HG03565 (cell line): ENCODE measurements around the gene AJUBA.
"Not testable (repeated sequence)": the region's sequence is repeated elsewhere in the genome, so short reads cannot be mapped to it uniquely, and the experiment has no call there.

Source experiments
- ATAC-seq: cut with Tn5 transposase; IDR thresholded peaks from one replicate; pipeline ENCODE4 v1.9.1; 2021; ENCODE audit warnings: mild to moderate bottlenecking, moderate library complexity; ENCODE audit not compliant: unreplicated experiment

Gene AJUBA

DNA sequence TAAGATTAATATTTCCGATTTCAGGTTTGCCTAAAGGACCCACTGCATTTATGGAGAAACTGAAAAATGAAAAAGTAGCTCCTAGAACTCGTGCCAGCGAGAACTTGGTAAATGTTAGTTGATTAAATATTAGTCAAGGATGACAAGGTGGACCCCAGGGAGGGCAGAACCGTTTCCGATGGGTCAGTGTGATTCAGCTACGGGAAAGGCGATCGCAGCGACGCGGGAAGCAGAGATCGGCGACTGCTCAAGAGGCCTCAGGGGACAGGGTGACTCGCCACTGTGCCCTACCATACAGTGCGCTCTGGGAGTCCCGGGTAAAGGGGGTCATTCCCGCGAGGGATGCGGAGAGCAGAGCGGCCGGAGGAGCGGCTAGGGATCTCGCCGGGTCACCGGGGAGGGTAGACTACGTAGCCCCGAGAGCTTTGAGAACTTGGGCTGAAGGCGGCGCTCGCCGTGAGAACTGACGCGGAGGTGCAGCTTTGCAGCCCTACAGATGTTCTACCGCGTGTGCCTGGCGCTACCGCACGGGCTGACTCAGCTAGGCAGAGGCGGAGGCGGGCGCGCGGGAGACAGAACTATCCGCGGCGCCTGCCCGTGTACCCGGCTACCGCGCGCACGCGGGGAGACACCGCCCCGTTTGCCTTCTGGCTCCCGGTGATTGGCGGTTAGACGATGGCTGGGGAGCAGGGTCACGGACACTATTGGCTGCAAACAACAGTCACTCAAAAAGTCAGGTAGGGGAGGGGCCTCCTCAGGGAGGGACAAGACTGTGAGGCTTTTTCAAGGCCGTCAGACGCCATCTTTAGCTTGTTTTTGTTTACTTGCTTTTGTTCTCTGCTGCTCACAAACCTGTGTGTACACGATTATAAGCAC, 24.4 kb upstream of the AJUBA start:
- peak; percentile 91 for ATAC-seq

DNA sequence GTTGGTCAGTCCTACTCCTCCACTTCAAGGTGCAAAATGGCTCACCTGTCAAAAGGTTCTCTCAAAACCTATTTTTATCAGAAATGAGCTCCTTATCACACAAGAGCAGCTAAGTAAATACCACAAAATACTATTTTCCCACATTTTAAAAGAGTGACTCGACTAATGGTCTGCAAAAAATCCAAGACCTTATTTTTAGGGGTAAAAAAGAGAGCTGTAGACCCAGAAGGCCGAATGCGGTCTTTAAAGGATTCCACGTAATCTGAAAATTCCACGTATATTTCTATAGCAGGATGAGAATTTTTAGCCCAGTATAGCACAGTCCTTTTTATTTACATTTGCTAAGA, 23.8 kb upstream of the AJUBA start:
- ATAC-seq = no peak

DNA sequence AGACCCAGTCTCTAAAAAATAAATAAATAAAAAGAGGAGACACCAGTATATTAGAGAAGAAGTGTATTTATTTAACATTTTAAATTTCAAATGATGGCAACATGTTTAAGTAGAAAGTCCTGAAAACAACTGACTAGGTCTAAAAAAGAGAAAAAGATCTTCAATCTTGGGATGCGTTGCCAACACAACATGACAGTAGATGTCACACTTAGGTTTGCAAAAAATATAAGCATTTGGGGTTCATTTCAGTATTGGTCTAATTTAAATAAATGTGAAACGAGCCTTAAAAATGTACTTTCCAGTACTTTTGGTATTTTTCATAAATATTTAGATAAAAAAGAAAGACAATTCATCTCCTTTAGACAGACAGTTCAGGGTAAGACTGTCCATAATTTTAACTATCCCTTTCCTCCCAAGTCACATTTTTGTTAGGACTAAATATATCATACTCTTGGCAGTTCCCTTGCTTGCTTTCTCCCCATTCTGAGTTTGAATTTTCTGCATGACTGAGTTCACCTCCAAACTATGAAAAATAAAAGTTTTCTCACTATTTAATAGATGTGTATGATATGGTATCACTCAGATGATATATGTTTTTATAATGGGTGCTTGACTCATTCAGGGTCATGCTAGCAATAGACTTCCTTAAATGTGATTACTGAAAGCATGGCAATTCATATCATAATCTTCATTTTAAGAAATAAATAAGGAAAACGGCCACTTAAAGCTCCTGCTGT, 23.3 kb upstream of the AJUBA start:
- no peak for ATAC-seq

DNA sequence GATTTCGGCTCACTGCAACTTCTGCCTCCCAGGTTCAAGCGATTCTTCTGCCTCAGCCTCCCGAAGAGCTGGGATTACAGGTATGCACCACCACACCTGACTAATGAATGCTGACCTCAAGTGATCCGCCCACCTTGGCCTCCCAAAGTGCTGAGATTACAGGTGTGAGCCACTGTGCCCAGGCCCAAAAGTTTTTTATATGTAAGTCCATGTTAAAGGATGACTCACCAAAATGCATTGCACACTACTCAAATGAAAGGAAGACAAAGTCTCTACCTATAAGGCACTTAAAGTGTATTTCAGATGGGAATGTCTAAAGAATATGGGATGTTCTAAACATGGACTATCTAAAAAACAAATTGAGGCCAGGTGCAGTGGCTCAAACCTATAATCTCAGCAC, 21.9 kb upstream of the AJUBA start:
- ATAC-seq = not testable (repeated sequence)

DNA sequence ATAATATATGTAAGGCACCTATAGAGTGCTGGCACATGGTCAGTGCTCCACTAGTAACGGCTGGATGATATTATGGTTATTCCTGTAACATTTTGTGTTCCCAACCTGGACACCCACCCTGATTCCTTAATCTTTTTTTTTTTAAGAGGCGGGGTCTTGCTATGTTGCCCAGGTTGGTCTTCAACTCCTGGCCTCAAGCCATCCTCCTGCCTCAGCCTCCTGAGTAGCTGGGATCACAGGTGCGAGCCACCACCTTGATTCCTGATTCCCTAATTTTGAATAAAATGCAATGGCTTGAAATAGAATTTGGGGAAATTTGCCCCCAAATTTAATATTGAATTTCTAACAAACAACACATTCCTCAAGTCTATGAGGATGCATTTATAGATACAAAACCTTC, 20.2 kb upstream of the AJUBA start:
- ATAC-seq = no peak

DNA sequence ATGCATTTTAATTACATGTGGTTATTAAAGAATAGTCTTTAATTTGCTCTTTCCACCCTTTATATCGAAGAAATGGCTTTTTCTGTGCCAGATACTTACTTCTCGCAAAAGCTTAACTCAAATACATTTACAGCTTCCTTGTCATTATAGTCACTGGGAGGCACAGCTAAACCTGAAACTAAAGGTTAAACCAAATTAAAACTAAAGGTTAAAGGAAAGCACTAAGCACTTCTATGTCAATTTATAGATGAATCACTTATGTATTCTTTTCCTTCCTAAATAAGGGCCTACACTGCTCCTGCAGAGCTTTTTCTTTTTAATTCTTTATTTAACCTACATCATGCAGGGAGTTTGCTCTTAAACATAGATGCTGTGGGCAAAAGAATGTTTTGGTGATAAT, 18.5 kb upstream of the AJUBA start:
- ATAC-seq = no peak

DNA sequence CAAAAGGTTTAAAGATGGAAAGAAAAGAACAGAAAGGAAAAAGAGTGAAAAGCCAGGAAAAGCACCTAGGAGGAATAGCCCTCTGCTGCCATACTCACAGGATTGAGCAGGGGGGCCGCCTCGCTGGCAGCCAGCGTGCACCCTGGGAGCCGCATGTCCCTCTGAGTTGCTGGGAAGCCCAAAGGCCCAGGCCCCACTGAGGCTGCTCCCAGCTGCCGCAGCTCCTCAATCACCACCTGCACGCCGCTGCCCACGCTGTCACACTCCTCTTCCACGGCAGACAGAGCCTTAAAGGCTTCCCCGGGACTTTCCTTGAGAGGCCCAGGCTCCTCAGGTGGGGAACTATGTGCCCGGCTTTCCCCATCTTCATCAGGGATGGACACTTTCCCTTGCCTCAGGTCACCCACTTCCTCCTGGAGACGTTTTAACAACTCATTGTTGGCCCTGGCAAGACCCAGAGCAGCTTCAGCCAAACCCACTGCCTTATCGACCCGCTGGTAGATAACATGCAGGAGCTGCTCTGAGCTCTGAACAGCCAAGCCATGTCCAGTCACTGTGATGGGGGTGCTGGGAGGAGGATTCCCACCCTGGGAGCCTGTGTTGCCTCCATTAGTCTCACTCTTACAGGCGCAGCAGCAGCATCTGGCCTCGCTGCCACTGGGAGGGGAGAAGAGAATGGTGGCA, 16.1 kb upstream of the AJUBA start:
- ATAC-seq = no peak

DNA sequence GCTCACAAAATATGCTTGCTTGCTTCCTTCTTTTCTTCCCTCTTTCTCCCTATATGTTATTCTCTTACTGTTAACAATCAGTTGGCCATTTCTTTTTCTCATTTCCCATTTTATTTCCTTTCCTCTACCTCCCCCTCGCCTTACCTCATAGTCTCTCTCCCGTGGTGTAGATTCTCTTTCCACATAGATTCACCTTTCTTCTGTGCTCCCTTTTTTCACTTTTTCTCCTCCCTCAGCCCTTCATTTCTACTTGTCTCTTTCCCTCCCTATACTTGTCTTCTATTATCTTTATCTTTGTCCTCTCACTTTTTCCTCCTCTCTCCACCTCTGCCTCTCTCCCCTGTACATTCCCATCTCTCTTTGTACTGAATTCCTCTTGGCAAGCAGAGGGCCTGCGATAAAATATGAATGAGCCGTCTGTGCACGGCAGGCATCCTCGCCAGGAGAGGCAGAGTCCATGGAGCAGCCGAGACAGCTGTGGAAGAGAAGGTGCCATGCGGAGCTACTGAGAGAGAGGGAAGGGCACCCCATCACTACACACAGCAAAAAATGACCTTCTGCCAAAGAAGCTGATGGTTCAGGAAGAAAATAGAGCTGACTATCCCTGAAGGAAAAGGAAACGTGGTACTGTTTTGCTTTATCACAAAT, 15.4 kb upstream of the AJUBA start:
- no peak for ATAC-seq

DNA sequence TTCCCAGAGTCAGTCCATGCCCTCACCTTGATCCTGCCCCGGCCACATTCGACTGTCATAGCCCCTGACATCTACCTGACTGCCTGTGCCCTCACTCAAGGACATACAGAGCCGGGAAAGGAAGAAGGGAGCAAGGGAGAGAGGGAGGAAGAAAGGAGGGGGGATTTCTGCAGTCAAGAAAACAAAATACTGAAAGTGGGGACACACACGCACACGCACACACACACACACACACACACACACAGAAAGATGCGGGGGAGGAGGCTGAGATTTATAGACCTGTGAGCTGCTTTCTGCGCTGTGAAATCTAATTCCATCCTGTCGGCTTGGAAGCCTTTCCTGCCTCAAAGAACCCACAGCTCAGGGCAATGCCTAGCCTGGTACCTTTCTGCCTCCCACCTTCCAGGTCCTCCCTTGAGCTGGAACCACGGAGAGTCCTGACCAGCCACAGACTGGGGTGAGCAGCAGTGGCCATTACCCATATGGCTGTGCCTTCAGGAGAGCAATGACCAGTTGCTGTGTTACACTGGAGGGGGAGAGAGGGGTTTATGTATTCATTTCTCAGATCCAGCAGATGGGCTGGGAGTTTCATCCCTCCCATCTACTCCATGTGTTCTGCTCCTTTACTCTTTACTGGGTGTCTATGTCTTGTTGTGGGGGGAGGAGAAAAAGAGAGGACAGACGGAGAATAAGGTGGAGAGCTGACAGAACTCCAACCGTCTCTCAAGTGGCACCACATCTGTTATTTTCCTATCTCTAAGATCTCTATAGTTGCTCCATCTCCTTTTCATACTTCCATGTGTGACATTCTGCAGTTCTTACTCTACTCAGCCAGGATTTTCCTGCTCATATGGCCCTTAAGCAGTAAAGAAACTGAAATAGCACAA, 14.7 kb upstream of the AJUBA start:
- no peak for ATAC-seq

DNA sequence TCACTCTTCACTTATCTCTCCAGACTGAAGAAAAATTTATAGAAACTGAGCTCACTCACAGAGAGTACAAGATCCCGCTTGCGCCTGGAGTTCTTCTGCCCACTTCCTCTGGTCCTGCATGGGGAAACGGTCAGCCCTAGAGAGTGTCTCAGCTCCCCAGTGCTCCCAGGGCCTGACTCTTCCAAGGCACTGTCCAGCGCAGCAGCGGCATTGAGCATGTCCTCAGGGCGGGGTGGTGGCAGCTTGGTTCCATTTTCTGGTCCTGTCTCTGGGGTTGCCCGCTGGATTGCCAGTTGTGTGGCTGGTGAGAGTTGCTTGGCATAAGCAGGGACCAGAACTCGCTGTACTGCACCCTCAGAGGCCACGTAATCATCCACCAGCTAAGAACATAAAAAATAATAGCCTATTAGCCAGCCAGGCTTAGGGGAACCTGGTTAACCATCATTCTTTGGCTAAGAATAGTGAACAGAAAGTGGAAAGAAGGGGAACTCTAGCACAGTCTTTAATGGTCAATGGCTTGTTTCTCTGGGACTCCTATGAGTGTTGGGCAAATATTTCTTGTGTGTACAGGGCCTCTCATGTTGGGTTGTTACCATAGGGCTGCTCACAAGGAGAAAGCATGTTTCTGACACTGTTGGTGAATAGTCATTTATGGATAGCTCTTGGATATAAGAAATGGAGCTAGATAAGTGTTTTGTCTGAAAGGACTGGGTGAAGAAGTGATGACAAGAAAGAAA, 13.7 kb upstream of the AJUBA start:
- no peak for ATAC-seq

DNA sequence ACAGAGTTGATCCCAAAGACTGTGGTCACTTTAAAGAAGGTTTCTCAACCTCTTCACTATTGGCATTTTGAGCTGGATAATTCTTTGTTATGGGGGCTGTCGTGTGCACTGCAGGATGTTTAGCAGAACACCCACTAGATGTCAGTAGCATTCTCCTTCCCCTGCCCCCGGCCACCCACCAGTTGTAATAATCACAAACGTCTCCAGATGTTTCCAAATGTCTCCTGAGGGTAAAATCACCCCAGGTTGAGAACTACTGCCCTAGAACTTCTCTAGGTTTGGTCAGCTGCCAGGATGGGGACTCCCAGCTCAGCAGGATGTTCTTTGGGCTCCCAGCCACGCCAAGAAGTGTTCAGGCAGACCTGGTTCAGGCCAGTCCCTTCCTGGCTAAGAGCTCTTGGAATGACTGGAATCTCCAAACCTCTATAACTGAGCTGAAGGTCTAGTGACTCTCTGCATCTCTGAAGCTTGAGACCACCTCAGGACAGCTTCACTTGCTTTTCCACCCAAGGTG, 12.5 kb upstream of the AJUBA start:
- ATAC-seq = no peak

DNA sequence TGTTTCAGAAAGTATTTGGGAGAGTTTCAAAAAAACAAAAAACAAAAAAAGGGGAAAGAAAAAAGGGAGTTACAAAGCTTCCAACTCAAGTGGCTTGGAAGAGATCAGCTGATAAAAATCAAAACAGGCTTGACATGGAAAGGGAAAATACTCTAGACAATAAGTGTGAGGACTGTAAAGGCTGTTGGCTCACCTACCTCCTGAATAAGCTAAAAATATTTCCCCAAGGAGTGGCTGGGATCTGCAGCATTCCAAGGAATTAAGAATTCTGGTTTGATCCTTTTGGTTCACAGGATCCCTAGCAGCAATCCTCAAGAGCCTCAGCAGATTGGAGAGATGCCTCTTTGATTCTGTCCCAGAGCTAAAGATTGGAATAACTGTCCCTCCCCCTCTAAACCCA, 11.2 kb upstream of the AJUBA start:
- no peak for ATAC-seq

DNA sequence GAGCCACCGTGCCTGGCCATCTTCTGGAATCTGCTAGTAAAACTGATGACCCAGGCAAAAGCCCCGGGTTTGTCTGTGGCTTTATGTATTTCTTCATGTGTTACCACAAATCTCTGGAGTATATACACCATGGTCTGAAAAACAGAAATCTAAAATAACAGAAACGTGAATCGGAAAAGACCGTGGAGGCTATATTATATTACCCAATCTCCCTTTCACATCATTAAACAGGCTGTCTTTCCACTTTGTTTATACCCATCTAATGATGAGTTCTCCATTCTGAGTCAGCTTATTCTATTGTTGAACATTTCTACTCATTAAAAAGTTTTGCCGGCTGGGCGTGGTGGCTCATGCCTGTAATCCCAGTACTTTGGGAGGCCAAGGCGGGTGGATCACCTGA, 9.5 kb upstream of the AJUBA start:
- ATAC-seq = no peak

DNA sequence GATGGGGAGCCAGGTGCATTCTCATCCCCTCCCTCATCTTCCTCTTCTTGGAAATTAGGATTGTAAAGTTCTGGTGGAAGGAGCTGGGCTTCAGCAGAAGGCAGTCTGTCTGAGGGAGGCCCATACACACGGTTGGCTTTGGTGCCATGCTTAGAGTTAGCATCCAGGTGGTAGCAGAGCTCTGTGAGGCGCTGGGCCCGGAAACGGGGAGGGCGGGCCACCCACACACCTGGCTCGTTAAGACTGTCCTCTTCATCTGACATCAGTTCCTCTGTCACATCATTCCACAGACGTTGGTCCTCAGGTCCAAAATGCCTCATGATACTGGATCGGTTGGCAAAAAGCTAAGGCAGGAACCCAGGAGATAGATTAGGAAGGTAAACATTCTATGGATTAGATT, 4.9 kb upstream of the AJUBA start:
- no peak for ATAC-seq

DNA sequence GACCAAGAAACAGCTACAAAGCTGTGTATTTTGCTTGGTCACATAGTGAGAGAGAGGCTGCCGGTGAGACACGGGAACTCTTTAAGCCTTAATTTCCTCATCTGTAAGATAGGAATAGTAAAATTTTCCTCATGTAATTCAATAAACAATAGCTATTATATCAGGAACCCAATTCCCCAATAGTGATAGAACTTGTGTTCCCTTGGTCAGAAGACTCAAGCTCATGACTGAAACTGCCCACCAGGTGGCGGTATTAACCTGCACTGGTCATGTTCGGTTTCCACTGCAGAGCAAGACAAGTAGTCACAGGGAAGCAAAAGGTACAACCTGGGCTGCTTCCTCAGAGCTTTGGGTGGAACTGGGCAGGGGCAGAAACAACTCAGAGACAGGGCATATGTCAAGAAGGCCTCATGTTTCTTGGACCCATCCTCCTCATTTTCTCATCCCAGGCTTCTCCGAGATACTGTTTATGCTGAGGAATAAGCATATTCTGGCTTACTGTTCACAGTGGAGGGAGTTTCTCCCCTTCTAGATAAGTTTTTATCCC, 4.2 kb upstream of the AJUBA start:
- peak; percentile 41 for ATAC-seq

DNA sequence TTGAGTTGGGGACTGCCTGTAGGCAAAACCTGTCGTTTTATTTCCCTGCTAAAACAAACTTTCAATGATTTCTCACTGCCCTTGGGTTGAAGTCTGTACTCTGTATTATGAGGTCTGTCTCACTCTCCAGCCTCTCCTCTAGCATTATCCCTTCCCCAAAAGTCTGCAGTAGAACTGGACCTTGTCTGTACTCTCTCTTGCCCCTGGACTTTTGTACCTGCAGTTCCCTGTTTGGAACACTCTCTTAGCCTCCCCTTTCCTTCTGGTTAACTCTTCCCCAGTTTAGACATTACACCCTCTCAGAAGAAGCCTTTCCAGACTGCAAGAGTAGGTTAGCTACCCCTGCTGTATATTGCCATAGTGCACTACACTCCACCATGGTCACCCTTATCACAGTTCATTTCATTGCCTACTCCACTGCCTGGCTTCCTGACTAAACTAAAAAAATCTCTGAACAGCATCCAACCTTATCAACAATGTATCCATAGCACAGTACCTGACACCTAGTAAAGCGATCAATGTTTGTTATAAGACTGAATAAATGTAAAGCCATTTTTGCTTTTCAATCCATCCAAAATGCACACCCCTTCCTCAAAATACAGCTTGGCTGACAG, 3.6 kb upstream of the AJUBA start:
- no peak for ATAC-seq

DNA sequence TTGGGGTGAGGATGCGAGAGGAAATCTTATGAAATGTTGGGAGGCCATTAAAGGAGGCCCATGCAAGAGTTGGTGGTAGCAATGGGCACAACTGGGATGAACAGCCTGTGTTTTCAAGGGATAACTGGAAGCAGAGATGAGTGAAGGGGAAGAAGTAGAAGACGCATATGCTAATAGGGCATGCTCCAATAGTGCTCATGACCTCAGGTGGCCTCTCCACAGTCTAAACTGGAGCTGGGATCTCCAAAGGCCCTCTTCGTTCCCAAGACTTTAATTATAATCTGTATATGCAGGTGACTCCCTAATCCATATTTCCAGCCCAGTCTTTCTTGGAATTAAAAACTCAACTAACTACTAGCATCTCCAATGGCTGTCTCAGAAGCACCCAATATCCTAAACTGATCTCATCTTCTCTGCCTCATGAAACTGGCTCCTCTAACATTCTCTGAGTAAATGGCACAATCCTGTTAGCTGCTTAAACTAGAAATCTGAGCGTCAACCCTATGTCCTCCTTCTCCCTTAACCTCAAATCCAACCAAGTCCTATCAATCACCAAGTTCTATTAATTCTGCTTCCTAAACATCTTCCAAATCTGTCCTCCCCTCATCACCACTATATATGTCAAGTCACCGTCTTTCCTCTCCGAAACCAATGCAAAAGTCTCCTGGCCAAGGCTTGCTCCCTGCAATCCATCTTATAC, 2.8 kb upstream of the AJUBA start:
- no peak for ATAC-seq

DNA sequence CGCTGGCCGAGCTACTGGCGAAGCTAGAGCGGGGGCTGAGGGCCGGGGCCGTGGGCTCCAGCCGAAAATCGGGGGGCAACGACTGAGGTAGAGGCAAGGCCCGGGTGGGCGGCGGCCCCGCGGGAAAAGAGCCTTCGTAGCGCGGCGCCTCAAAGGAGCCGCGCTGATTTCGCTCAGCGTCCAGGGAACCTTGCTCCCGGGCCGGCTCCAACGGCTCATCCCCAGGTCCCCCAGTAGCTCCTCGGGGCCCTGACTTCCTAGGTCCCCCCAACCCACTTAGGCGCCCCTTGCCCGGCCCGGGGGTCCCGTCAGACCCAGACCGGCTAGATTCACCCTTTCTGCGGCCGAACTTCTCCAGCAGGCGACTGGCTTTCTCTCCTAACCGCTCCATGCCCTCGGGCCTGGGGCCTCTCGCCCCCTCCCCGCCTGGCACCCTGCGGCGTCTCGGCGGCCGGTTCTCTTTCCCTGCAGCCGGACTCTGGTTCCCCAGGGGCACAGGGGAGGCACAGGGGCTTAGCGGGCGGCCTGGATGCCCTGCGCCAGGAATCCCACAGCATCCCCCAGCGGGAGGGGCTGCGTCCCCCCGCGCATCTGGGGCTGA, 375 bp downstream of the AJUBA start:
- no peak for ATAC-seq
